Measurements from ENCODE around the gene SND1.

DNA sequence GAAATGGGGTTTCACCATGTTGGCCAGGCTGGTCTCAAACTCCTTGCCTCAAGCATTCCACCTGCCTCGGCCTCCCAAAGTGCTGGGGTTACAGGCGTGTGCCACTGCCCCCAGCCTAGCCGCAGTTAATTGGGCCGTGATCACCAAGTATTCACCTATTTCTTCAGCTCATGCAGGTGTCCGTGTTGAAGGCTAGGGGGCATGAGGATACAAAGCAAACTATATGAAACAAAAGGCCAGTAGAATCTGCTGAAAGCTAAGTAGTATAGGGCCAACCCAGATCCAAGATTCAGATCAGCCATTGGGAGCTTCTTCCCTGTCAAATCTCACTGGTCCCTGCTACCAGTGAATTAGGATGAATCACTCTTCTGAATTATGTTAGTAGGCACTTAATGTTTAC is 305.9 kb downstream of the SND1 start:
- TF ChIP-seq, protein P1, sequence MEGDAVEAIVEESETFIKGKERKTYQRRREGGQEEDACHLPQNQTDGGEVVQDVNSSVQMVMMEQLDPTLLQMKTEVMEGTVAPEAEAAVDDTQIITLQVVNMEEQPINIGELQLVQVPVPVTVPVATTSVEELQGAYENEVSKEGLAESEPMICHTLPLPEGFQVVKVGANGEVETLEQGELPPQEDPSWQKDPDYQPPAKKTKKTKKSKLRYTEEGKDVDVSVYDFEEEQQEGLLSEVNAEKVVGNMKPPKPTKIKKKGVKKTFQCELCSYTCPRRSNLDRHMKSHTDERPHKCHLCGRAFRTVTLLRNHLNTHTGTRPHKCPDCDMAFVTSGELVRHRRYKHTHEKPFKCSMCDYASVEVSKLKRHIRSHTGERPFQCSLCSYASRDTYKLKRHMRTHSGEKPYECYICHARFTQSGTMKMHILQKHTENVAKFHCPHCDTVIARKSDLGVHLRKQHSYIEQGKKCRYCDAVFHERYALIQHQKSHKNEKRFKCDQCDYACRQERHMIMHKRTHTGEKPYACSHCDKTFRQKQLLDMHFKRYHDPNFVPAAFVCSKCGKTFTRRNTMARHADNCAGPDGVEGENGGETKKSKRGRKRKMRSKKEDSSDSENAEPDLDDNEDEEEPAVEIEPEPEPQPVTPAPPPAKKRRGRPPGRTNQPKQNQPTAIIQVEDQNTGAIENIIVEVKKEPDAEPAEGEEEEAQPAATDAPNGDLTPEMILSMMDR (conservative IDR thresholded peaks at IDR 0.05 in 1 of 2, IDR thresholded peaks at IDR 0.05 in 1 of 2; ENCODE audit: extremely low read depth in 1 of 2, insufficient read depth in 1 of 2, low read depth in 1 of 2, low read length in 2 of 2) = no peak
- no peak for TF ChIP-seq EZH2 (IDR thresholded peaks at IDR 0.05; ENCODE audit: borderline replicate concordance, low read length)

Measured in mammary epithelial cell (primary cell).